ENCODE results near the gene DHRS7C. TPM values are rescaled to one million over a fixed set of nuclear protein-coding genes. Genes with fewer than 3 reads are reported as not detected.
"Not testable (repeated sequence)": the region's sequence is repeated elsewhere in the genome, so short reads cannot be mapped to it uniquely, and the experiment has no call there.

DHRS7C gene
- polyA plus RNA-seq, 3 donors = 1.3 TPM; not detected in 2

GRCh38 chr17:9811537-9811936 lies 20.1 kb upstream of the DHRS7C start:
- H3K27ac ChIP-seq (ENCODE audit: low read depth, low read length) = no peak overlapping the region
- 32 to 84% (median 80%) methylated on average over 11 of the region's 11 CpGs for WGBS, 3 donors

GRCh38 chr17:9811086-9811485 lies 19.7 kb upstream of the DHRS7C start:
- no peak overlapping the region for H3K27ac ChIP-seq (ENCODE audit: low read depth, low read length)
- 78 to 92% (median 90%) methylated on average over 5 of the region's 5 CpGs for WGBS, 3 donors

GRCh38 chr17:9810100-9810949 lies 18.9 kb upstream of the DHRS7C start:
- 62 to 73% (median 70%) methylated on average over 4 of the region's 4 CpGs for WGBS, 3 donors
- no peak overlapping the region for H3K27ac ChIP-seq (ENCODE audit: low read depth, low read length)

- H3K27ac ChIP-seq (ENCODE audit: low read depth, low read length) = no peak overlapping the region
- WGBS, 3 donors = 87 to 95% (median 90%) methylated on average over 8 of the region's 8 CpGs
Measured at GRCh38 chr17:9809409-9809808, 18.0 kb upstream of the DHRS7C start.

GRCh38 chr17:9806699-9807098 lies 15.3 kb upstream of the DHRS7C start:
- 60 to 81% (median 74%) methylated on average over 6 of the region's 6 CpGs for WGBS, 3 donors
- no peak overlapping the region for H3K27ac ChIP-seq (ENCODE audit: low read depth, low read length)

- 35 to 84% (median 38%) methylated on average over 4 of the region's 4 CpGs for WGBS, 3 donors
- H3K27ac ChIP-seq (ENCODE audit: low read depth, low read length) = no peak overlapping the region
Measured at GRCh38 chr17:9805769-9806168, 14.4 kb upstream of the DHRS7C start.

GRCh38 chr17:9802697-9803096 lies 11.3 kb upstream of the DHRS7C start:
- H3K27ac ChIP-seq (ENCODE audit: low read depth, low read length) = no peak overlapping the region
- WGBS, 3 donors = 63 to 69% (median 66%) methylated on average over 4 of the region's 4 CpGs

- WGBS, 3 donors = 72 to 76% (median 74%) methylated on average over 13 of the region's 13 CpGs
- no peak overlapping the region for H3K27ac ChIP-seq (ENCODE audit: low read depth, low read length)
Measured at GRCh38 chr17:9802294-9802693, 10.9 kb upstream of the DHRS7C start.

- no peak overlapping the region for H3K27ac ChIP-seq (ENCODE audit: low read depth, low read length)
- 54 to 74% (median 66%) methylated on average over 2 of the region's 2 CpGs for WGBS, 3 donors
Measured at GRCh38 chr17:9801505-9801904, 10.1 kb upstream of the DHRS7C start.

GRCh38 chr17:9798724-9799123 lies 7.3 kb upstream of the DHRS7C start:
- WGBS, 3 donors = 70 to 88% (median 83%) methylated on average over 7 of the region's 7 CpGs

GRCh38 chr17:9798008-9798407 lies 6.6 kb upstream of the DHRS7C start:
- WGBS, 3 donors = 71 to 81% (median 77%) methylated on average over 3 of the region's 3 CpGs

More at GRCh38 chr17:9798724-9799123, 7.3 kb upstream of the DHRS7C start:
- no peak overlapping the region for H3K27ac ChIP-seq (ENCODE audit: low read depth, low read length)

GRCh38 chr17:9792181-9792840 lies 919 bp upstream of the DHRS7C start:
- 92 to 96% (median 93%) methylated on average over 15 of the region's 15 CpGs for WGBS, 3 donors
- H3K27ac ChIP-seq (ENCODE audit: low read depth, low read length) = no peak overlapping the region

More at GRCh38 chr17:9798008-9798407, 6.6 kb upstream of the DHRS7C start:
- H3K27ac ChIP-seq (ENCODE audit: low read depth, low read length) = no peak overlapping the region

GRCh38 chr17:9790316-9790715 lies 1.1 kb downstream of the DHRS7C start:
- no peak overlapping the region for H3K27ac ChIP-seq (ENCODE audit: low read depth, low read length)
- WGBS, 3 donors = 72 to 83% (median 79%) methylated on average over 4 of the region's 4 CpGs

- no peak overlapping the region for H3K27ac ChIP-seq (ENCODE audit: low read depth, low read length)
- 66 to 88% (median 87%) methylated on average over 8 of the region's 8 CpGs for WGBS, 3 donors
Measured at GRCh38 chr17:9788601-9789000, 2.8 kb downstream of the DHRS7C start.

GRCh38 chr17:9784544-9784943 lies 6.8 kb downstream of the DHRS7C start:
- H3K27ac ChIP-seq (ENCODE audit: low read depth, low read length) = no peak overlapping the region
- WGBS, 3 donors = 95 to 97% (median 95%) methylated on average over 2 of the region's 2 CpGs

- not testable (repeated sequence) for H3K27ac ChIP-seq (ENCODE audit: low read depth, low read length)
- WGBS, 3 donors = 91 to 92% (median 91%) methylated on average over 5 of the region's 5 CpGs
Measured at GRCh38 chr17:9783465-9783864, 7.9 kb downstream of the DHRS7C start.

- no peak overlapping the region for H3K27ac ChIP-seq (ENCODE audit: low read depth, low read length)
- WGBS, 3 donors = 66 to 78% (median 70%) methylated on average over 4 of the region's 4 CpGs
Measured at GRCh38 chr17:9783050-9783449, 8.3 kb downstream of the DHRS7C start.

- 74 to 92% (median 91%) methylated on average over 3 of the region's 3 CpGs for WGBS, 3 donors
- no peak overlapping the region for H3K27ac ChIP-seq (ENCODE audit: low read depth, low read length)
Measured at GRCh38 chr17:9780552-9780951, 10.8 kb downstream of the DHRS7C start.

GRCh38 chr17:9776911-9777310 lies 14.5 kb downstream of the DHRS7C start:
- 78 to 92% (median 87%) methylated on average over 9 of the region's 9 CpGs for WGBS, 3 donors
- H3K27ac ChIP-seq (ENCODE audit: low read depth, low read length) = no peak overlapping the region

- no peak overlapping the region for H3K27ac ChIP-seq (ENCODE audit: low read depth, low read length)
- WGBS, 3 donors = 63 to 74% (median 73%) methylated on average over 19 of the region's 19 CpGs
Measured at GRCh38 chr17:9772658-9773057, 18.7 kb downstream of the DHRS7C start.

Data from adipose tissue (tissue), 3 donors.